ENCODE measurements around the gene BRF1.

Gene BRF1

DNA sequence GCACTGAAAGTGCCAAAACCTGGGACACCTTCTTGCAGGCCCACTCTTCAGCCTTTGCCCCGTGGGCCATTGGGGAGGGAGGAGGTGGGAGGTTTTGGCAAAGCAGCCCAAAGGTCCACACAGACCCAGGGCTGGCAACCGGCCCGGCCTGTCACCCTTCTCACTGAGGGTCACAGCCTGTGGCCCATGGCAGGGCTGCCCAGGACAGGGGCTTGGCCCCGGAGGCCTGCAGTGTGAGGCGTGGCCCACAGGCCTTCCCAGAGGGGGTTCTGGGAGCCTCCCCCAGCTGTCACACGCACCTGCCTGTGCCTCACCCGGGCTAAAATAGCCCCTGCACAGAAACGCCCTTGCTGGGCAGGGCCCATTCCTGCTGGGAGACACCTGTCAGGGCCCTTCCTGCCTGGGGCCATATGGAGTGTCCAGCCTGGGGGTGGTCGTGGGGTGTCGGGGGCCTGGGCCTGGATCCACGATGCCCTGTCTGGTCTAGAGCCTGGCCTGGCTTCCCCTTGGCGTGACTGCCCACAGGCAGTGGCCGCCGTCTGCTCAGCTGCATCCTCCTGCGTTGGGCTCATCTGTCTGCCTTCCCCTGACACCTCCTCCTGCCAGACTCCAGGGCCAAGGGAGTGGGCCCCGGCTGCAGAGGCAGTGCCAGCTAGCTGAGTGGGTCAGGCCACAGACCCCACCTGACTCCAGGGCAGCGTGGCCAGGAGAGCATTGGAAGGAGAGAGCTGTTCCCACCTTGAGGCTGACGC, 33.0 kb upstream of the BRF1 start:
- Mint-ChIP-seq H3K36me3 (ENCODE audit: low read depth) (peaks cover 11% of the 10 kb centered on the region), H3K27me3 (ENCODE audit: low read depth, poor library complexity) (peaks cover 4% of the 10 kb centered on the region), H3K9me3 (peaks cover 10% of the 10 kb centered on the region)

DNA sequence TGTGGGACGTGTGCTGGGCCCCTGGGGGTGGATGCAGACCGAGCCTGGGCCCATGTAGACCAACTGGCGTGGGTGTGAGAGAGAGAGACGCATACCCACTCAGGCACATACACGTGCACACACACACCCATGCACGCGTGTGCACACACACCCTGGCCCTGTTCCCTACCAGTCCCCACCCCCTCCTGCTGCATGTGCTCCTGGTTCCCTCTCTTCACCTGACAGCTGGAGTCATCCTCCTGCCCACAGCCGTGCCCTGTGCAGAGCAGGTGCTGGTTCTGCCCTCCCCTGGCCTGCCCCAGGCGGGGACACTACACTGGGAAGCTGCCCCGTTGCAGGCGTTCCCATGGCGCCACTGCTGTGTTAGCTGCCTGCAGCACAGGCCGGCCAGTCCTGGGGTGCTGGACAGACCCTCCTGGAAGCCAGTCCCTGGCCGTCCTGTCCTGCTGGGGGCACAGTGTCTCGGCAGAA, 32.3 kb upstream of the BRF1 start:
- TF ChIP-seq, protein P1, sequence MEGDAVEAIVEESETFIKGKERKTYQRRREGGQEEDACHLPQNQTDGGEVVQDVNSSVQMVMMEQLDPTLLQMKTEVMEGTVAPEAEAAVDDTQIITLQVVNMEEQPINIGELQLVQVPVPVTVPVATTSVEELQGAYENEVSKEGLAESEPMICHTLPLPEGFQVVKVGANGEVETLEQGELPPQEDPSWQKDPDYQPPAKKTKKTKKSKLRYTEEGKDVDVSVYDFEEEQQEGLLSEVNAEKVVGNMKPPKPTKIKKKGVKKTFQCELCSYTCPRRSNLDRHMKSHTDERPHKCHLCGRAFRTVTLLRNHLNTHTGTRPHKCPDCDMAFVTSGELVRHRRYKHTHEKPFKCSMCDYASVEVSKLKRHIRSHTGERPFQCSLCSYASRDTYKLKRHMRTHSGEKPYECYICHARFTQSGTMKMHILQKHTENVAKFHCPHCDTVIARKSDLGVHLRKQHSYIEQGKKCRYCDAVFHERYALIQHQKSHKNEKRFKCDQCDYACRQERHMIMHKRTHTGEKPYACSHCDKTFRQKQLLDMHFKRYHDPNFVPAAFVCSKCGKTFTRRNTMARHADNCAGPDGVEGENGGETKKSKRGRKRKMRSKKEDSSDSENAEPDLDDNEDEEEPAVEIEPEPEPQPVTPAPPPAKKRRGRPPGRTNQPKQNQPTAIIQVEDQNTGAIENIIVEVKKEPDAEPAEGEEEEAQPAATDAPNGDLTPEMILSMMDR (IDR thresholded peaks at IDR 0.05): no peak
- peaks cover 2% of the 10 kb centered on the region for H3K27me3 Mint-ChIP-seq (ENCODE audit: low read depth, poor library complexity)
- peaks cover 11% of the 10 kb centered on the region for H3K36me3 Mint-ChIP-seq (ENCODE audit: low read depth)
- DNase-seq: no peak
- H3K4me1 Mint-ChIP-seq: peaks cover 23% of the 10 kb centered on the region
- no peak overlapping the region for H3K4me3 Mint-ChIP-seq
- peaks cover 10% of the 10 kb centered on the region for H3K9me3 Mint-ChIP-seq
- H3K27ac Mint-ChIP-seq: no peak overlapping the region

More for the DNA sequence above, 33.0 kb upstream of the BRF1 start:
- DNase-seq: no peak
- Mint-ChIP-seq H3K4me3 (no peak overlapping the region), H3K4me1 (peaks cover 25% of the 10 kb centered on the region), H3K27ac (no peak overlapping the region)
- TF ChIP-seq, protein P1 (IDR thresholded peaks at IDR 0.05): no peak

DNA sequence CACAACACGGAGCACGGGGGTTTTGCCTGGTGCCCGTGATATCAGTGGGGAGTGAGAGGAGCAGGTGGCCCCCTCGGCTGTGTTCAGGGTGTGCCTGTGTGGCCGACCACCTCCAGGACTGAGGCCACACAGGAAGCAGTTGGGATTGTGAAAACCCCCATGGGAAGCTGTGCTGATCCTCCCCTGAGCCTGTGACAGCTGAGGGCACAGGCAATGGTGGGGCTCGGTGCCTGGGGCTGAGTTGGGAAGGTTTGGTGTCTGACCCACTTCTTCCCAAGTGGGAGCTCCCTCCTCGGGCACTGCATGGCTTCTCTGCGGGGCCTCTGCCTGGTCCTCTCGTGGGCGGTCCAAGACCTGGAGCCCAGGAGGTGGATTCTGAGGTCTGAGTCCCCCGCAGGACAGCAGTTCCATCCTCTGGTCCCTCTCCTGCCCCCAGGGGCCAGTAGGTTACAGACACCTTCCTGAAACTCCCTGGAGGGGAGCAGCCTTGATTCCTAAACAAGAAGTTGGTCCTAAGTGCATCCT, 31.6 kb upstream of the BRF1 start:
- Mint-ChIP-seq H3K27ac (no peak overlapping the region), H3K36me3 (ENCODE audit: low read depth) (peaks cover 11% of the 10 kb centered on the region), H3K4me3 (no peak overlapping the region), H3K4me1 (peaks cover 25% of the 10 kb centered on the region), H3K9me3 (peaks cover 10% of the 10 kb centered on the region), H3K27me3 (ENCODE audit: low read depth, poor library complexity) (peaks cover 2% of the 10 kb centered on the region)
- no peak for DNase-seq
- TF ChIP-seq, protein P1 (IDR thresholded peaks at IDR 0.05): no peak

DNA sequence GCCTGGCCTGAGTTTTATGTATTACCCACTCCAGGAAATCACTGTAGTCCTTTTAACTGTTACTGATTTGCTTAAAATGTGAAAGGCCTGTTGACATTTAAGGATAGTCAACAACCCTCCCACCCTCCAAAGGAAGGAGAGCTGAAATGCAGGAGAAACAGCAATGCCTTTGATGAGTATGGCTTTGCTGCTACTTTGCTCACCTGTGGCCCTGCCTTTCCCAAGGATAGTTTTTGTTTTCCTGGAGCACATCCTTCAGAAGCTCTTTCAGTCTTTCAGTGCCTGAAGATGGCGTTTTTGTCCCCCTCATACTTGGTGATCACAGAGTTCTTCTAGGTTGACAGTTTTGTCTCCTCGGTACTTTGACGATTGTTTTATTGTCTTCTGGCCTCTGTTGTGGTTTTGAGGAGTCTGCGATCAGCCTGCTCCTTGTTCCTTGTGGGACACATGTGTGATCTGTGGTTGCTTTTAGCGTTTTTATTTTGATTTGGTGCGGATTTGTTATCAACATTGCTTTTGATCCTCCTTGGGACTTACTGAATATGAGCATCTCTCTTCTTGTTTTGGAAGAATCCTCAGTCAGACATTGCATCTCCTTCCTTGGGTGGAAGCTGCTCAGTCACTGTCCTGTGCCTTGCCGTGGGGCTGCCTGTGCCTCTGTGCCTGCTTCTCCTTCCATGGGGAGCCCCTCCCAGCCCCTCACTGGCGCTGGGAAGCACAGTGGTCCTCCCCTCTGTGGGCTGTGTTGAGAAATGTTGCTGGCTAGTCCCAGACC, 31.0 kb upstream of the BRF1 start:
- H3K27me3 Mint-ChIP-seq (ENCODE audit: low read depth, poor library complexity): peaks cover 2% of the 10 kb centered on the region
- no peak overlapping the region for H3K4me3 Mint-ChIP-seq
- peaks cover 11% of the 10 kb centered on the region for H3K36me3 Mint-ChIP-seq (ENCODE audit: low read depth)
- DNase-seq: no peak
- peaks cover 10% of the 10 kb centered on the region for H3K9me3 Mint-ChIP-seq
- peaks cover 26% of the 10 kb centered on the region for H3K4me1 Mint-ChIP-seq
- H3K27ac Mint-ChIP-seq: no peak overlapping the region
- TF ChIP-seq, protein P1 (IDR thresholded peaks at IDR 0.05): no peak

DNA sequence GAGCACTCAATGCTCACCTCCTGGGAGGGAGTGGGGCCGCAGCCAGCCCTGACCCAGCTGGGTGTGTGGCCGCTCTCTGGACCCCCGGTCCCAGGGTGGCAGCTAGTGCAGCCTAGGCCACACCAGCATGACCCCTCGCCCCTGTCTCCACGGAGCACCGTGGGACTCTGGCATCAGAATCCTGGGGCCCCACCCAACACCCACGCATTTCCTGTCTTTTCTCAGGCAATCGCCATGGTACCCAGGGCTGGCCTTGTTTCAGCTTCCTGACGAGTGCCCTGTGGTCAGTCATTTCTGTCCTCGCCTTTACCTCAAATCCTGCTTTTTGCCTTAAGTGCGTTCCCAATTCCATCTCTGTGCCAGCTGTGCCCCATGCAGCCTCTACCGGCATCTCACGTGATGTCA, 29.7 kb upstream of the BRF1 start:
- TF ChIP-seq, protein P1 (IDR thresholded peaks at IDR 0.05): no peak
- peaks cover 10% of the 10 kb centered on the region for H3K9me3 Mint-ChIP-seq
- DNase-seq: no peak

More for the DNA sequence above, 29.7 kb upstream of the BRF1 start:
- Mint-ChIP-seq H3K36me3 (ENCODE audit: low read depth) (peaks cover 6% of the 10 kb centered on the region), H3K4me1 (peaks cover 34% of the 10 kb centered on the region), H3K27ac (no peak overlapping the region), H3K27me3 (ENCODE audit: low read depth, poor library complexity) (no peaks in the 10 kb centered on the region), H3K4me3 (no peak overlapping the region)

Data from nephron progenitor cell (in vitro differentiated cells).